Heart left ventricle (tissue), 13 donors: ENCODE measurements around the gene FBXO40.

Experiments used
- POLR2A ChIP-seq, 2 donors: fragments of 450-650 bp; IDR thresholded peaks; one replicate each; pipeline ENCODE4 v1.6.1; 2017; ENCODE audit warnings: antibody characterized with exemption in 2 of 2, mild to moderate bottlenecking in 2 of 2, moderate library complexity in 2 of 2
- TF ChIP-seq, protein P1 (sequence below), 12 donors: fragments of 200-600 bp; sonication (generic) in 4 of 12; IDR thresholded peaks; one replicate each; pipeline versions ENCODE4 v1.5.0 to v1.8.0; 2018 to 2022; ENCODE audit warnings: antibody characterized with exemption in 12 of 12, mild to moderate bottlenecking in 5 of 12
- donor health status: ischemic (EF 13 %, LVEDD 7.1; RV severe dilation, severe dysfunction).
- donor health status: DM: no; HTN: yes; CAD: no.
- donor health status: DM: no; HTN: no; CAD: no.
- donor health status: ischemic (EF 25% LVEDD 6.9; RV normal size, moderate dysfunction).
- donor health status: ischemic (EF 25% LVEDD 5.7; RV mildly dilated, moderate dysfunction).
- donor health status: ischemic (EF 35%, LVEDD 5.7; RV mildly dilated, moderate dysfunction).
- donor health status: nonischemic (EF 11% LVEDD 7.7; RV severe dilation, severe dysfunction).
- donor health status: DM: yes; HTN: yes; CAD: no.
- donor health status: PGD.
- donor health status: ischemic (EF 29% LVEDD 5.4; RV normal size, mild dysfunction).
- donor health status: nonischemic (EF 23%, LVEDD 6.1; RV moderate dilation, normal function).

DNA sequence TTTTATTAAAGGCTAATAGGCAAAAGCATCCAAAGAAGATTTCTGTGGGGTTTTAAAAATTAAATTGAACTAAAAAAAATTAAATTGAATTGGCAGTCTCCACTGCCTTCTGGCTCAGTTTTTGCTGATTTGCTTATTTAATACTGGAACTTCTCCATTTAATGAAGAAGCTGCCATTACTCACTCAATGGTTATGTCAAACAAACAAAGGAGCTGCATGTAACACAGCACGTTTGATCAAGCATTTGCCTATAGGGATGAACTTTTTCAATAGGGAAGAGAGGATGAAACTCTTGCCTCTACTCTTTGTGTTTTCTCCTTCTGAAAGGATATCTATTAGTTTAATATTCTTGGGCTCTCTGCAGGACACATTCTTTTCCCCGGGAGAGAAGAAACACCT, 72.3 kb downstream of the FBXO40 start:
- TF ChIP-seq POLR2A (IDR thresholded peaks at IDR 0.05): no peak
- TF ChIP-seq, protein P1, sequence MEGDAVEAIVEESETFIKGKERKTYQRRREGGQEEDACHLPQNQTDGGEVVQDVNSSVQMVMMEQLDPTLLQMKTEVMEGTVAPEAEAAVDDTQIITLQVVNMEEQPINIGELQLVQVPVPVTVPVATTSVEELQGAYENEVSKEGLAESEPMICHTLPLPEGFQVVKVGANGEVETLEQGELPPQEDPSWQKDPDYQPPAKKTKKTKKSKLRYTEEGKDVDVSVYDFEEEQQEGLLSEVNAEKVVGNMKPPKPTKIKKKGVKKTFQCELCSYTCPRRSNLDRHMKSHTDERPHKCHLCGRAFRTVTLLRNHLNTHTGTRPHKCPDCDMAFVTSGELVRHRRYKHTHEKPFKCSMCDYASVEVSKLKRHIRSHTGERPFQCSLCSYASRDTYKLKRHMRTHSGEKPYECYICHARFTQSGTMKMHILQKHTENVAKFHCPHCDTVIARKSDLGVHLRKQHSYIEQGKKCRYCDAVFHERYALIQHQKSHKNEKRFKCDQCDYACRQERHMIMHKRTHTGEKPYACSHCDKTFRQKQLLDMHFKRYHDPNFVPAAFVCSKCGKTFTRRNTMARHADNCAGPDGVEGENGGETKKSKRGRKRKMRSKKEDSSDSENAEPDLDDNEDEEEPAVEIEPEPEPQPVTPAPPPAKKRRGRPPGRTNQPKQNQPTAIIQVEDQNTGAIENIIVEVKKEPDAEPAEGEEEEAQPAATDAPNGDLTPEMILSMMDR (IDR thresholded peaks at IDR 0.05): no peak
